Measurements from ENCODE around the gene CCDC61.

The CCDC61 gene

DNA sequence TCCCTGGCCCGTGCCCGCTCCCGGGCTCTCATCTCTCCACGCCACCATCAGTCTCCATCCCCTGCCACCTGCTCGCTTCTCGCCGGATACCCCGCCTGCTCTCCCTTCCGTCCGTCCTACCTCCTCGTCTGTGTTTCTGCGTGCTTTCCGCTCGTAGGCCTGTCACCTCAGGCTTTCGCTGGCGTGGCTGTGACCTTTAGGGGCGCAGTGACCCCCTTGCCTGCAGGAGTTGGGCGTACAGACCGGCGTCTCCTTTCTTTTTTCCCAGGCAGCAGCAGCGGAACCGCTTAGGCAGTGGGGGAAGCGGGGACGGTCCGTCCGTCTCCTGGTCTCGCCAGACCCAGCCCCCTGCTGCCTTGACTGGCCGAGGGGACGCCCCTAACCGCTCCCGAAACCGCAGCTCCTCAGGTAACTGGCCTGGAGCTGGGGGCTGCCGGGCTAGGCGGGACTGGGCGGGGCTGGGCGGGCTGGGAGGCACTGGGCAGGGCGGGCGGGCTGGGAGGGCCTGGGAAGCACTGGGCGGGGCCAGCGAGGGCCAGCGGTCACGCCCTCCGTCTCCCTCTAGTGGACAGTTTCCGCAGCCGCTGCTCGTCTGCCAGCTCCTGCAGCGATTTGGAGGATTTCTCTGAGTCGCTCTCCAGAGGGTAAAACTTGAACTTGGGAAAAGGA is 21.3 kb downstream of the CCDC61 start:
- DNase-seq = peak; percentile 93

DNA sequence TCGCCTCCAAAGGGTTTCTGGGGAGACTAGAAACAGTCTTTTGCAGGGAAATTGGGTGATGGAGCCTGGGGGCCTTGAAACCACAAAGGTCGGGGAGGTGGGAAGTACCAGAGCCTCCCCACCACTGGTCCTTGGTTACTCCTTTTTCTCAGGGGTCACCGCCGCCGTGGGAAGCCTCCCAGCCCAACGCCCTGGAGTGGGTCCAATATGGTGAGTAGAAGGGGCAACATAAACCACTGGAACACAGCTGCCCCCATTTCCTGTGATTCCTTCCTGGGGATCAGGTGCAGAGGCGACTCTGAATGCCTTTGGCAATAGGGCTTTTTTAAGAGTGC is 21.8 kb downstream of the CCDC61 start:
- DNase-seq = no peak

DNA sequence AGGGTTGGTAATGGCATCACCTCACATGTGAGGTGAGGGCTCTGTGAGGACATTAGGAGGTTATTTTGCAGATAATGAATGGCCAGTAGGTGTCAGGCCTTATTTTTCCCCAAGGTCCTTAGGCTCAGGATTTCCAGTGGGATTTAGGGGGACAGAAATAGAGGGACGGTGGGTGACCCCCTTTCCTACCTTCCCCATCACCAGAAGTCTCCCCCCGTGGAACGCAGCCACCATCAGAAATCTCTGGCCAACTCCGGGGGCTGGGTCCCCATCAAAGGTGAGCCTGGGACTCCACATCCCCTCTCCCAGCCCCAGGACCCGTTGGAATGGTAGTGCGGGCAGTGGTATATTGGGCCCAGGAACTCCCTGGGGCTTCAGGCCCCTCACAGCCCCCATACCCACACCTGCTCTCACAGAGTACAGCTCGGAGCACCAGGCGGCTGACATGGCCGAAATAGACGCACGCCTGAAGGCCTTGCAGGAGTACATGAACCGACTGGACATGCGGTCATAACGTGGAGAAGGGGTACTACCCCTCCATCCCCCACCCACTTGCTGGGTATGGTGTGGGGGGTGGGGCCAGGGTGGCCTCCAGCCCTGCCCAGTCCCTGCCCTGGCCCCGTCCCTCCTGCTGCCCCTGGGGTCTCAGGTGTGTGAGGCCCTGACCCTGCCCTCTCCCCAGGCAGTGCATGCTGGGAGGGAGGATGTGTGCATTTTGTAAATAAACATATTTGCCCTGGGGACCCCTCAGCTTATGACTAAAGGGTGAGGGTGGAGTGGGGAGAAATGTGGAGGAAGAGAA is 22.8 kb downstream of the CCDC61 start:
- peak; percentile 32 for DNase-seq

DNA sequence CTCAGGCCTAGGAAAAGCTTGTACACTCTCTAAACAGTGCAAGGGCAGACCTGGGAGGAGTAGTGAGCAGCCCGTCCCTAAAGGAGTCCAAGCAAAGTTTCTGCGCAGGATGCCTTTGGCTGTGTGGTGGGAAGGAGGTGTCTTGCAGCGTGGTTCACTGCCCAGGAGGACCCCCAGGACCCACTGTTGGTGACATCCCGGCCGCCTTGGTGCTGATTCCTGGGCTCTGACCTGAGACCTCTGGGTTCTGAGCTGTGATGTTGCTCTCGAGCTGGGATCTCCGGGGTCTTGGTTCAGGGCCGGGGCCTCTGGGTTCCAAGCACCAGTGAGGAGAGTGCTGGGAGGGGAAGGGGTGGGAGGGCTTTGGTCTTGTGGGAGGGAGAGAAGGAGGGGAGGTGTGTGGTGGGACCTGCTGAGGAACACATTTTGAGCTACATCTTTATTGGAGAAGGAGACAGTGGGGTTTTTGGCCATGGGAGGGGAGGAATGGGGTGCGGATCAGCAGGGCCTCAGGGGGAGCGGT is 23.5 kb downstream of the CCDC61 start:
- DNase-seq = peak; percentile 32

DNA sequence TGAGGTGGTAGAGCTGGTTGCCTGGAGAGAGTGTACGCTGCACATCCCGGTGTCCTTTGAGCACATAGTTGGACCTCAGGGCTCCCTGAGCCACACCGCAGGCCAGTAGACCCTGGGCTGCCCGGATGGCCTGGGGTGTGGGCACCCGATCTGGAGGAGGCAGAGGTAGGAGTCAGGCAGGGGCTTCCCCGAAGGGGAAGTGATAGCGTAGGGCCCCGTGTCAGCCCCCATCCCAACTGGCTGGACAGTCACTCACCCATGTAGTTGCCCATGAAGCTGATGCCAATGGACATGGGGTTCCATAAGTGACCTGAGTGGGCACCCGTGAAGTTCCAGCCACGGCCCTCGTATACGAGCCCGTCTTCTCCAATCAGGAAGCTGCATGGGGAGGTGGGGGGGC is 24.0 kb downstream of the CCDC61 start:
- peak; percentile 38 for DNase-seq

DNA sequence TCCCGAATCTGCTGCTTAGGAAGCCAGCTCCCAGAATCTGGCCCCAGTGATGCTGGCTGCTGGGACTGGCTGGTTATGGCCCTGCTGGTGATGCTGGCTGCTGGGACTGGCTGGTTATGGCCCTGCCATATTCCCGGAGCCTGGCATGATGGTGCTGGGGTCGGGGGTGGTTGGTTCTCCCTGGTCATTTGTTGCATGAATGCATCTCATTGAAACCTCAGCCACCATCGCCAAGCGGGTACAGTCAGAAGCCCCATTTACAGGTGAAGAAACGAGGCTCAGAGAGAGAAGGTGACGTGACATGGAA is 25.5 kb downstream of the CCDC61 start:
- peak; percentile 52 for DNase-seq

DNA sequence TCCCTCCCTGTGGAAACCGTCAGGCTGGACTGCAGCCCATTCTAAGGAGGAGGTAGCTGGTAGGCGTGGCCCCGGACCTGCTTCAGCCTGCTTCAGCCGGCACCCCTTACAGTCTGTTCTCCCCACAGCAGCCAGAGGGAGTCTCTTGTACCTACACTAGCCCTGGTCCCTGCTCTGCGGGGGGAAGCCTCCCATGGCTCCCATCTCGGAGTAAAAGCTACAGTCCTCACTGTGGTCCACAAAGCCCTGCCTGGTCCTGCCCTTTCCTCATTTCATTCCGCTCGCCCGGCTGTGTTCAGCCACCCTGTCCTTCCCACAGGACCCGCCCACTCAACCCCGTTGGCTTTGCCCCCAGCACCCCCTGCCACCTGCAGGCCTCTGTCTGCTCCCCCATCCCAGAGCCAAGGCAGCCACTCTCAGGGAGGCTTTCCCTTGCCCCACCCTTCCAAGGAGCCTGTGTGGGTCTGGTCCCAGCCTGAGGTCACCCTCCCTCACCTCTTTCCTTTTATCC is 26.3 kb downstream of the CCDC61 start:
- peak; percentile 42 for DNase-seq

DNA sequence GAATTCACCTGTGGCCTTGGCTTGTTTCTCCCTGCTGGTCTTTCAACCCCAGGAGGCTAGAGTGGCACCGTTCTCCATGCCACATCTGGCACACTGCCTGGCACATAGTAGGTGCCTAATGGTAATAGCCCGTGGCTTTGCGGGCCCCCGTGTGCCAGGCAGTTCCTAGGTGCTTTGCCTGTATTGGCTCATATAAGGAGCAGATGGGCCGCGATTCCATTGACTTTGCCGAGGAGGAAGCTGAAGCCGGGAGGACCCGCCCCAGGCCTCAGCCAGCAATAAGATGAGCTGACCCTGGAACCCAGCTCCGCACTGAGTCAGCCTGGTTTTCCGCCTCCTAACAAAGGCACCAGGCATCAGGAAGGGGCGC is 26.8 kb downstream of the CCDC61 start:
- no peak for DNase-seq

DNA sequence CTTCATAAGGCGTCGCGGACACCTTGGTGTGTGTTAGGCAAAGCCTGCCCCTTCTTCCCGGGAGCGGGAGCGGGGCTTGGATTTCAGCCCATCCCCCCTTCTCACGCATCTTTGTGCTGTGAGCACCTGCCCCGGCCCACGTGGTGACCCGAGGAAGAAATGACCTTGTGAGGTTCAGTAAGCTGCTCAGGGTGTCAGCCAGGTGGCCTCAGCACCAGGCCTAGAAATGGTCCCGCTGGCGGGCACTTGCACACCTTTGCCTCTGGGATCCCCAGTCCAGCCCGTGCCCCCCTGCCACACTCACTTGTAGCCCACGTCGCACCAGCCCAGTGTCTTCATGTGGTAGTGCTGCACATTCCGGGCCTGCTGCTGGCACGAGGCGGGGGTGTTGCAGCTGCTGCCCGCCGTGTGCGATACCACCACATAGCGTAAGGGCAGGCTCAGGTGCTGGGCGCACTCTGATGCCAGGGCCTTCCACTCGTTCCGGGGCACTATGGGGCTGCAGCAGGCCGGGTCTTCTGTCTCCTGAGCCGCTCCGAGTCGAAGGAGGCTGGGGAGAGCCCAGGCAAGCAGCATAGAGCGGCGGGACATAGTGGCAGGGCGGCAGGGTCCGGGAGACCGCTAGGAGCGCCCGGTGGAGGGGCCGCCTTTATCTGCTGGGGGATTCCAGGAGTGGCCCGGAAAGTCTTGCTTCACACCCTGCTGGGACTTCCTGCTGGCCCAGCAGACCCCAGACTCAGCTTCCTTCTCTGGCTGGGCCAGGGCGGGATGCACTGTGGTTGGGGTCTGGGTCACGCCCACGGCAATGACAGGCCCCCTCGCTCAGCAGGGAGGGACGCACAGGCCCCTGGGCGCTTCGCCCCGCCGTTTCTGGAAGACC is 27.4 kb downstream of the CCDC61 start, which contains the start of gene PGLYRP1:
Gene PGLYRP1, minus strand, starts transcription at position 623 of the 880 bp plus-strand sequence. Its CDS starts 32 bp downstream, at position 591.
- peak; percentile 53 for DNase-seq

DNA sequence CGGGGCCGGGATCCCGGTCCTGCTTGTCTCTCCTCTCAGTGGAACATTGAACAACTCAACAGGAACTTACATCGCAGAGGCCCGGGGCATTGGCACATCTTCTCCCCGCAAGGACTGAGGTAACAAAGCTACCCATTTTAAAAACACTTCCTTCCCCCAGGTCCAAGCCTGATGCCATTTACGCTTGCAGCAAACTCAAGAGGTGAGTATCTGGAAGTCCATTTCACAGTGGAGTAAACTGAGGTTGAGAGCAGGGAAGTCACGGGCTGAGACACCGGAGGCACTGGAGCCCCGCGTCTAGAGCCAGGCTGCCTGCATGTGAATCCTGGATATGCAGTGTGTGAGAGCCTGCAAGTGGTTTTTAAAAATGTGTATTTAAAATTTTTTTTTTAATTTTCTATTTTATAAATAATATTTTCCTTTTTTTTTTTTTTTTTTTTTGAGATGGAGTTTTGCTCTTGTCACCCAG is 28.1 kb downstream of the CCDC61 start:
- peak; percentile 27 for DNase-seq

DNA sequence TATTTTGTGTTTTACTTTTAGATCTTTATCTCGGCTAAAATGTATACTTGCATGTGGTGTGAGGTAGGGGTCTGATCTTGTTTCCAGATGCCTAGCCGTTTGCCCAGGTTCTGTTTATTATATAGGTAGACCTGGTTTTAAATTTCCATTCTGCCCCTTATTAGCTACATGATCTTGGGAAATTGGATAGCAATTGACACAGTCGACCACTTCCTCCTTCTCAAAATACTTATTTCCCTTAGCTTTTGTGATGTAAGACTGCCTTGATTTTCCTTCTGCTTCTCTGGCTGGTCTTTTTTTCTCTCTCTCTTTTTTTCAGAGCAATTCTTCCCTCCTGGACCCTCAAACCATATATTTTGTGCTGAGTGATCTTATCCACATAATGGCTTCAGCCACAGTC is 30.6 kb downstream of the CCDC61 start:
- no peak for DNase-seq

DNA sequence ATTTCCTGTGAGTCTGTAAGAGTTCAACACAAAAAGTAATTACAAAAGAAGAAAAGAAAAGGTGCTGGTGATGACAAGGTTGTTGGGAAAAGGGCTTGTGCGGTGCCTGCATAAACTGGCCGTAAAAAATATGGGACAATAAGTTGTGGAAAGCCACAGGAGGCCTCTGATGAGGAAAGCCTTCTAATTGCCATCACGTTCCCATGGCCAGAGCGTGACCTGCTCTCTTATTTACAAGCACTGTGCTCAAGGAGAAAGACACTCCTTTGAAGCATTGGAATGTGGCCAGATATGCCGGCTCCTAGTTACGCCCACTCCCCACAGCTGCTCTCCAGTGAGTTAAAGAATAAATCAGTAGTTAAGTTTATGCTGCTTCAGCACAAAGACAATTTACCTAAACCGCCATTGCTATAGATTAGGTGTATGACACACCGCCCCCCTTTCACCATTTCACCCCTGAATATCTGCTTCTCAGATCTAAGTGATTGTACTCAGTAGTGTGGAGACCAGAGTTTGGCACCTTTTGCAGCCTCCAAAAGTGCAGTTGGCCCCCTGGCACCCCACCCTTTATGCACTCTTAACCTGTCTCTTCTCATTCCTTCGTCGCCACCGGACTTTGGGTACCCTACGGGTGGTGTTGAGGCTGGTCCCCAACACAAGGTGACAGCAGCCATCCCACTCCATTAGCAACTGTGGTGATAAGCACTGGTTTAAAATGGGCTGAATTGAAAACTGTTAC is 35.7 kb downstream of the CCDC61 start:
- peak; percentile 73 for DNase-seq

DNA sequence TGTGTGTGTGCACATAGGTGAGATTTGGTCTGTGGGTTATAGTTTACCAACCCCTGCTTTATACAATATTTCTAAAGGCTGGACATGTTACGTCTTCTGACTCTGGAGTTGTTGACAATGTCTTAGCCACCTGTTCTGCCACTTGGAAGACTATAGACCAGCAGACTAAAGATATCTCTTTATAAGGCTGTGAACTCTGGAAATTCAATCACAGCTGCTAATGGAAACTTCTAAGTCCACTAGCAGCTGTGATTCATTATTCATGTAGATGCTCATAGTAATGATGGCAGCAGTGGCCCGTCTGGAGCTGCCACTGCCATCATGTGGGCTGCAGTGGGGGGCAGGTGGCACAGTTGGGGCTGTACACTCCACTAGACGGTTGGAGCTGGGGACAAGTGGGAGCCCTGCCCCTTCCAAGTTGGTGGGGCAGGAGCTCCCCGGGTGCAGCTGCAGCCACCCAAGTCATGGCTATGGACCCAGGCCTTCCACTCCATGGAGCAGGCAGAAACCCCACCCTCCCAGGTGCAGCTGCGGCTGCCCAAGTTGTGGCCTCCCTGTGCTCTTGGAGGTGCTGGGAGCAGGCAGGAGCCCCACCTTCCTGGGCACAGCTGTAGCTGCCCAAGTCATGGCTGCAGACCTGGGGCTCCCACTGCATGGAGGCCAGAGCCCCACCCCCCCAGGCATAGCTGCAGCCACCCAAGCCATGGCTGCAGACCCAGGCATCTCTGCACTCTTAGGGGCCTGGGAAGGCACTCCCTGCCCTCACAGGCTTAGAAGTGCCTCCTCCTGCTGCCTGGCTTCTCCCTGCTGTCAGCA is 36.7 kb downstream of the CCDC61 start:
- DNase-seq = no peak

DNA sequence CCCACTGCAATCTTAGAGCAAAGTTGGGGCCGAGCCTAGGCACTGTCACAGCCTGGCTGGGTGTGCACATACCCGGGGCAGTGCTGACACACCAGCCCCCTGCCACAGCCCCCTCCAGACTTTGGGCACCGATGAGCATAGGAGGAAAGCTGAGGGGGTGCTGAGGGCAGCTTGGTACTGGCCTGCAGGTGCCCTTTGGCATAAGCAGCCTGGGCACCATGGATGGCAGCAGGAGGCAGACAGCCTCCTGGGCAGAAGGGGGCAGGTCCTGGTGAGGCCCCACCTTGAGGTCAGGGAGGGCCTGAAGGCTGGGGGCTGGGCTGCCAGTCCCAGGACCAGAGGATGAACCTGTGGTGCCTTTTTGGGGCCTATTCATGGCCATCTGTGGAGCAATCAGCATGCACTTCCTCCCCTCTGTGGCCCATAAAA is 37.3 kb downstream of the CCDC61 start:
- DNase-seq = no peak

DNA sequence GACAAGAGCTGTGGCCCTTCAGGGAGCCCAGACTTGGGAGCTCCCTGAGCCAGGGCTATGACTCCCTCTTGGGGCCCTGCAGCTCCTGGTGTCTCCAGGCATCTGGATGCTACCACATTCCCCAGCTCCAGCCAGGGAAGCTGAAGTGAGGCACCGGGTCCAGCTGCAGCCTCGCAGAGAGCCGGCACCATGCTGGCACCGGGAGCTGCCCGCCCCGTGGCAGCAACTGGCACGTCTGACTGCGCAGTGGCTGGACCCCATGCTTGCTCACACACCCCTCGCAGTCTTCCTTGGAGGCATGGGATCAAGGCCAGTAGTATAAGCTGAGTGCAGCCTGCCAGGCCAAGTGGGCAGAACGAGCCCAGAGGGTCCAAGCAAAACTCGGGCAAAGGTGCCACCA is 38.1 kb downstream of the CCDC61 start:
- DNase-seq = no peak

DNA sequence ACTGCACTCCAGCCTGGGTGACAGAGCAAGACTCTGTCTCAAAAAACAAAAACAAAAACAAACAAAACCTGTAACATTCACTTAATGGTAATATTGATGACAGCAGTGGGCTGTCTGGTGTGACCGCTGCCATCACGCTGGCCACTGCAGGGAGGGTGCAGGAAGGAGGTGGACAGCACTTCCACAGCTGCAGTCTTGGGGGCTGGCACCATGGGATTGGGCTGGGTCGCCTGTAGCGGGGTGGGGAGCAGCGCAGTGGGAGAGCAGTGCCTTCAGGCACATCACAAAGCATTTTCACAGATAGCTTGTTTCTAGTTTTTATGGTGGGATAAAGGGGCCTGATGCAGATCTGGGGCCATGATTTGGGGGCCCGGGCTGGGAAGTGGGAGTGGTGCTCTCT is 40.3 kb downstream of the CCDC61 start:
- no peak for DNase-seq

DNA sequence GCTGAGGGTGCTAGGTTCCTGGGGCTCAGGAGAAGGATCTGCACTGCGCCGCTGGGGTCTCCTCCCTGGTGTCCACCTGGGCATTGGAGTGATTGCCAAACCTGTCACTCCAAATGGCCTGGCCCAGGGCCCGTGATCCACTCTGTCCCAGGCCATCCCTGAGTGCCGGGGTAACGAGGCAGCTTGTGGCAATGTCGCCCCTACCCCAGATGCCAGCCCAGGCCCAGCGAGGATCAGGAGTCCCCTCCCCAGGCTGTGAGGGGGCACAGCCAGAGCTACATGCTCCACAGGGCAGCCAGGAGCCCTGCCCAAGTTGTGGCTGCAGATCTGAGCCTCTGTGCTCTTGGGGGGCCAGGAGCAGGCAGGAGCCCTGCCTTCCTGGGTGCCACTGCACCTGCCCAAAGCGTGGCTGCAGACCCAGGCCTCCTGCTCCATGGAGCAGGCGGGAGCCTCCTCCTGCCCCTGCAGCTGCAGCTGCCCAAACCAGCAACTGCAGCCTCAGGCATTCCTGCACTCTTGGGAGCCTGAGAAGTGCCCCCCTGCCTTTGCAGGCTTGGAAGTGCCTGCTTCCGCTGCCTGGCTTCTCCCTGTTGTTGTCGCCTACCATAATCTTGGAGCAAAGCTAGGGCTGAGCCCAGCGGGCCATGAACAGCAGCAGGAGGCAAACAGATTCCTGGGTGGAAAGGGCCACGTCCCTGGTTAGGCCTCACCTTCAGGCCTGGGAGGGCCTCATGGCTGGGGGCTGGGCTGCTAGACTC is 40.9 kb downstream of the CCDC61 start:
- DNase-seq = no peak

DNA sequence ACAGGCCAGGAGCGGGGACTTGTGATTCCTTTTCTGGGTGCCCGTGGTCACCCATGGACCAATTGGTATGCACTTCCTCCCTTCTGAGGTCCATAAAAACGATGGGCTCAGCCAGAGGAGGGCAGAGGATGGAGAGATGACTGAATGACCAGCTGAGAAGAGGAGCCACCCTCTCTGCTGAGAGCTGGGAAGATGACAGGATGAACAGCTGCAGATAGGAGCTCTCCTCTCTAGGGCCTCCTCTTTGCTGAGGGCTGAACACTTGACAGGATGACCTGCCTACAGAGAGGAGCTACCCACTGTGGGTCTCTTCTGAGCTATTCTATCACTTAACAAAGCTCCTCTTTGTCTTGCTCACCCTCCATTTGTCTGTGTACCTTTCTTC is 41.5 kb downstream of the CCDC61 start:
- DNase-seq = no peak

DNA sequence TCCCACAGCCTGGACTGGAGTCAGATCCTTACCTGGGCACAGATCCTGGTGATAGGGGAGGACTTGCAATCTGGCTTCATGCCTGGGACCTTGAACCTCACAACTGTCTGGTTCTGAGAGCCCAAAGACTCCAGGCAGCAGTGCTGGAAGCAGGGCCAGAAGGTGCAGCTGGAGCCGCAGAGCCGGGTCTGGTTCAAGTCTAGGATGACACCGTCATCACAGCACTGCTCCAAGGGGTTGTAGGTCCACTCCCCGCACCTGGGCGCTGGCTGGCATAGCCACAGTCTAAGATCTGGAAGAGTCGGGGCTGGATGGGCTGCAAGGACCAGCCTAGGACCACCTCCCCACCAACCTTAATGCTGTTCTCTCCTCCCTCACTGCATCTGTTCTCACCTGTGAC is 44.9 kb downstream of the CCDC61 start:
- DNase-seq = no peak

DNA sequence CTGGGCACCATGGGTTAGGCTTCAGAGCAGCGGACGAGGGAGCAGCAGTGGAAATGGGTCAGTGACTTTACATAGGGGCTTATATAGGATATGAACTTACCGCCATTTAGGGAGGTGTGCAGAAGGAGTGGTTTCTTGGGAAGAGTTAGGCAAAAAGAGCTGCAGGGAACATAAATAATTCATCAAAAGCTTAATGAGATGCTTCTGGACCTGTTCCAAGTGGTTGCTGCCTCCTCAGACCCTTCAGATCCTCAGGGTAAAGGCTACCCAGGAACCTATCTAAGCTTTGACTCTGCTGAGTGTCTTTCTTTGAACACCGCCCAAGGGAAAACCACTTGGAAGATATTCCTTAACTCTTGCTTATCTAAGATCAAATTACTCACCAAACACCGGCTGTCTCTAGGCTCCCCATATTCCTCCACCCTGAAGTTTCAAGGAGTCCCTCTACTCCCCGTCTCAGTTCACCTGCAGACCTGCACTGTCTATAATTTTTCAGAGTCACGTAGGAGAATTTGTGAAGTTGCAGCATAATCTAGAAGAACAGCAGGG is 45.8 kb downstream of the CCDC61 start, which contains the start of gene IGFL4:
Gene IGFL4, minus strand, starts transcription at position 51 of the 549 bp plus-strand sequence. Its CDS starts 40 bp downstream, at position 11.
- no peak for DNase-seq

Measured in islet precursor cell (in vitro differentiated cells).